SK-N-SH (cell line): ENCODE results near the gene ETV6. TPM values are rescaled to one million over a fixed set of nuclear protein-coding genes. Genes with fewer than 3 reads are reported as not detected.

Source experiments
- CTCF ChIA-PET: fragments of 300-600, 350-600 bp; formaldehyde crosslinking; extraction: SDS; loops from one replicate; lab custom pipeline; 2021; lab: Yijun Ruan, JAX
- POLR2A ChIA-PET: fragments of 350-600 bp; sonication (Branson Sonifier 250); formaldehyde crosslinking; extraction: SDS; loops from one replicate; lab custom pipeline; 2020; ENCODE audit warnings: antibody characterized with exemption, inconsistent platforms; lab: Yijun Ruan, JAX
- DNase-seq: peaks from one replicate; pipeline ENCODE4 v3.0.0; 2012
- H2AFZ ChIP-seq: fragments of 200-600 bp; sonication (generic); 2 replicates; pipeline ENCODE4 v1.8.1; 2016; ENCODE audit warnings: antibody characterized with exemption, mild to moderate bottlenecking, low read depth
- H3F3A ChIP-seq: fragments of 200-600 bp; sonication (generic); replicated peaks from 2 replicates; pipeline ENCODE3; 2016; ENCODE audit warnings: antibody characterized with exemption, mild to moderate bottlenecking; ENCODE audit not compliant: insufficient read depth
- H3K27ac ChIP-seq, 2 experiments: fragments of 200-500 bp in 1 of 2; fragments of 200-600 bp in 1 of 2; sonication (Bioruptor generic) in 1 of 2; sonication (generic), shearing (Covaris generic) in 1 of 2; 2 replicates each; pipeline versions ENCODE4 v1.5.1 to v1.6.1; 2014 to 2016; ENCODE audit warnings: low read depth in 2 of 2, inconsistent platforms in 1 of 2, low read length in 1 of 2, mild to moderate bottlenecking in 1 of 2, mixed read lengths in 1 of 2
- H3K27me3 ChIP-seq: fragments of 200-600 bp; sonication (generic), shearing (Covaris generic); 2 replicates; pipeline ENCODE4 v1.6.1; 2016; ENCODE audit warnings: mixed run types; ENCODE audit not compliant: insufficient read depth
- H3K36me3 ChIP-seq, 2 experiments: fragments of 200-500 bp in 1 of 2; fragments of 200-600 bp in 1 of 2; sonication (Bioruptor generic) in 1 of 2; sonication (generic) in 1 of 2; replicated peaks in 1 of 2; 2 replicates each; pipeline versions ENCODE3 to v1.5.1; 2014 to 2016; ENCODE audit warnings: low read length in 1 of 2, mild to moderate bottlenecking in 1 of 2; ENCODE audit not compliant: insufficient read depth in 2 of 2, control insufficient read depth in 1 of 2
- H3K4me1 ChIP-seq, 2 experiments: fragments of 200-500 bp in 1 of 2; fragments of 200-600 bp in 1 of 2; sonication (Bioruptor generic) in 1 of 2; sonication (generic), shearing (Covaris generic) in 1 of 2; 2 replicates each; pipeline versions ENCODE4 v1.5.1 to v1.6.1; 2014 to 2016; ENCODE audit warnings: low read depth in 1 of 2, low read length in 1 of 2, mixed run types in 1 of 2; ENCODE audit not compliant: insufficient read depth in 2 of 2, control insufficient read depth in 1 of 2
- H3K4me2 ChIP-seq: fragments of 200-600 bp; sonication (generic), shearing (Covaris generic); 2 replicates; pipeline ENCODE4 v1.6.1; 2017; ENCODE audit warnings: mixed run types
- H3K4me3 ChIP-seq, 2 experiments: fragments of 200-500 bp in 1 of 2; fragments of 200-600 bp in 1 of 2; sonication (Bioruptor generic) in 1 of 2; sonication (generic), shearing (Covaris generic) in 1 of 2; 2 replicates each; pipeline versions ENCODE4 v1.5.1 to v1.8.1; 2014 to 2016; ENCODE audit warnings: low read depth in 2 of 2, inconsistent platforms in 1 of 2, low read length in 1 of 2, mild to moderate bottlenecking in 1 of 2, mixed read lengths in 1 of 2, moderate library complexity in 1 of 2
- H3K79me2 ChIP-seq: fragments of 200-600 bp; sonication (generic); 2 replicates; pipeline ENCODE4 v1.8.1; 2017; ENCODE audit warnings: mild to moderate bottlenecking; ENCODE audit not compliant: insufficient read depth
- H3K9ac ChIP-seq: fragments of 200-600 bp; sonication (generic); 2 replicates; pipeline ENCODE4 v1.6.1; 2017; ENCODE audit warnings: mixed run types
- H3K9me2 ChIP-seq: fragments of 200-600 bp; sonication (generic); 2 replicates; pipeline ENCODE4 v1.6.1; 2017; ENCODE audit warnings: mixed run types
- H3K9me3 ChIP-seq: fragments of 200-600 bp; sonication (generic); 2 replicates; pipeline ENCODE4 v1.6.1; 2017; ENCODE audit warnings: mixed run types, mild to moderate bottlenecking, moderate library complexity
- H4K20me1 ChIP-seq: fragments of 200-600 bp; sonication (generic); 2 replicates; pipeline ENCODE4 v1.6.1; 2017; ENCODE audit warnings: mild to moderate bottlenecking, mixed run types; ENCODE audit not compliant: insufficient read depth
- CHD2 ChIP-seq: fragments of 150-350 bp; IDR thresholded peaks from 2 replicates; pipeline ENCODE4 v1.6.1; 2018; ENCODE audit warnings: low read length; ENCODE audit not compliant: partially characterized antibody
- GABPA ChIP-seq: IDR thresholded peaks from 2 replicates; pipeline ENCODE4 v1.4.0; 2012; ENCODE audit warnings: low read depth, mild to moderate bottlenecking
- JUND ChIP-seq: IDR thresholded peaks from 2 replicates; pipeline ENCODE4 v1.4.0; 2012
- NRF1 ChIP-seq: IDR thresholded peaks from 2 replicates; pipeline ENCODE4 v1.6.1; 2012; ENCODE audit warnings: low read depth, mild to moderate bottlenecking, low read length
- POLR2AphosphoS5 ChIP-seq: IDR thresholded peaks from 2 replicates; pipeline ENCODE4 v1.6.1; 2012; ENCODE audit warnings: low read depth, low read length
- RCOR1 ChIP-seq: fragments of 150-350 bp; IDR thresholded peaks from 2 replicates; pipeline ENCODE4 v1.6.1; 2017; ENCODE audit warnings: antibody characterized with exemption, low read length
- SIN3A ChIP-seq: IDR thresholded peaks from 2 replicates; pipeline ENCODE4 v1.6.1; 2012; ENCODE audit warnings: low read depth, mild to moderate bottlenecking, low read length, moderate library complexity, borderline replicate concordance
- TCF12 ChIP-seq: IDR thresholded peaks from 2 replicates; pipeline ENCODE4 v1.4.0; 2012
- WGBS: methylation state at CpG from one replicate; pipeline ENCODE4 v1.1.6; 2017; ENCODE audit warnings: low lambda C conversion rate; 5-methylcytosine and 5-hydroxymethylcytosine counted together
- polyA plus RNA-seq, 3 experiments: library from polyadenylated mRNA; depleted of rRNA; stranded (reverse); fragments of >200 nt; gene quantifications; 2 replicates each; pipeline ENCODE4 v1.2.3, GENCODE V29; 2012
- TF ChIP-seq, protein P1 (sequence below): fragments of 200-600 bp; sonication (generic); IDR thresholded peaks from 2 replicates; pipeline ENCODE4 v1.6.1; 2017; ENCODE audit warnings: antibody characterized with exemption, mild to moderate bottlenecking, moderate library complexity
- TF ChIP-seq, protein P2 (sequence below): IDR thresholded peaks from 2 replicates; pipeline ENCODE4 v1.6.1; 2012; ENCODE audit warnings: mild to moderate bottlenecking, low read depth, low read length, moderate library complexity
- TF ChIP-seq, protein P3 (sequence below): IDR thresholded peaks from 2 replicates; pipeline ENCODE4 v1.4.0; 2012; ENCODE audit warnings: low read depth, borderline replicate concordance

The ETV6 gene
- polyA plus RNA-seq, 1 of the 3 experiments (the other 2 are of a cell fraction), result 4.0 TPM

DNA sequence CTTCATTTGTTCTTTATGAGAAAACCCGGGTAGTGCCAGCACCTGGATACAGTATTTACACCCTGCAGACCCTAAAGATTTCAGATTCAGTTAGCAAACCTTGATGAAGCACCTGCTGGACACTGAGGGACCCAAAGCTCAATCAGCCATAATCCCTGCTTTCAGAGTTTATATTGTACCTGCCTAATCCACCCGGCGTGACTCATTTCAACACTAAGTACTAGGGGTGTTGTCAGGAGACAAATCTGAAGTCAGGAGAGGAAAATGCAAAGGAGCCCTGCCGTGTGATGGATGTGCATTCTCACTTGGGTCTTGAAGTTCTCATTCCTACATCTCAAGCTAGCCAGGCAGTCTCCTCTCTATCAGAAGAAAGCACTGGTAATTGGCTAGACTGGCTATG, 244.5 kb downstream of the ETV6 start:
- H3K4me2 ChIP-seq, result no peak overlapping the region
- no peaks in the 10 kb centered on the region for H3K79me2 ChIP-seq
- no peak overlapping the region for H2AFZ ChIP-seq
- no peak overlapping the region for H3K9ac ChIP-seq
- CTCF ChIA-PET, result interaction anchor here (1.3 kb wide), 1 partner anchor 313 kb away, joined by 4 read pairs; no protein-coding TSS in a partner anchor
- H3K27me3 ChIP-seq, result no peaks in the 10 kb centered on the region
- no peaks in the 10 kb centered on the region for H4K20me1 ChIP-seq
- H3K9me2 ChIP-seq, result no peaks in the 10 kb centered on the region
- H3K27ac ChIP-seq, result no peak overlapping the region
- peaks cover 0 to 8% of the 10 kb centered on the region in 2 experiments; a peak in 2 of 4 replicates for H3K4me1 ChIP-seq
- POLR2A ChIA-PET, result no interaction called here
- no peaks in the 10 kb centered on the region for H3K9me3 ChIP-seq
- no peak overlapping the region for H3K4me3 ChIP-seq
- peaks cover 16 to 35% of the 10 kb centered on the region in 2 experiments for H3K36me3 ChIP-seq
- H3F3A ChIP-seq, result no peaks in the 10 kb centered on the region
- 94% methylated on average over 4 of the region's 4 CpGs for WGBS
- DNase-seq, result no peak
- TF ChIP-seq, protein P1, sequence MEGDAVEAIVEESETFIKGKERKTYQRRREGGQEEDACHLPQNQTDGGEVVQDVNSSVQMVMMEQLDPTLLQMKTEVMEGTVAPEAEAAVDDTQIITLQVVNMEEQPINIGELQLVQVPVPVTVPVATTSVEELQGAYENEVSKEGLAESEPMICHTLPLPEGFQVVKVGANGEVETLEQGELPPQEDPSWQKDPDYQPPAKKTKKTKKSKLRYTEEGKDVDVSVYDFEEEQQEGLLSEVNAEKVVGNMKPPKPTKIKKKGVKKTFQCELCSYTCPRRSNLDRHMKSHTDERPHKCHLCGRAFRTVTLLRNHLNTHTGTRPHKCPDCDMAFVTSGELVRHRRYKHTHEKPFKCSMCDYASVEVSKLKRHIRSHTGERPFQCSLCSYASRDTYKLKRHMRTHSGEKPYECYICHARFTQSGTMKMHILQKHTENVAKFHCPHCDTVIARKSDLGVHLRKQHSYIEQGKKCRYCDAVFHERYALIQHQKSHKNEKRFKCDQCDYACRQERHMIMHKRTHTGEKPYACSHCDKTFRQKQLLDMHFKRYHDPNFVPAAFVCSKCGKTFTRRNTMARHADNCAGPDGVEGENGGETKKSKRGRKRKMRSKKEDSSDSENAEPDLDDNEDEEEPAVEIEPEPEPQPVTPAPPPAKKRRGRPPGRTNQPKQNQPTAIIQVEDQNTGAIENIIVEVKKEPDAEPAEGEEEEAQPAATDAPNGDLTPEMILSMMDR, result no peak
- TF ChIP-seq JUND (no peak), SIN3A (no peak), GABPA (no peak), RCOR1 (no peak), TCF12 (no peak), NRF1 (no peak), POLR2AphosphoS5 (no peak), CHD2 (no peak)
- TF ChIP-seq, protein P2, sequence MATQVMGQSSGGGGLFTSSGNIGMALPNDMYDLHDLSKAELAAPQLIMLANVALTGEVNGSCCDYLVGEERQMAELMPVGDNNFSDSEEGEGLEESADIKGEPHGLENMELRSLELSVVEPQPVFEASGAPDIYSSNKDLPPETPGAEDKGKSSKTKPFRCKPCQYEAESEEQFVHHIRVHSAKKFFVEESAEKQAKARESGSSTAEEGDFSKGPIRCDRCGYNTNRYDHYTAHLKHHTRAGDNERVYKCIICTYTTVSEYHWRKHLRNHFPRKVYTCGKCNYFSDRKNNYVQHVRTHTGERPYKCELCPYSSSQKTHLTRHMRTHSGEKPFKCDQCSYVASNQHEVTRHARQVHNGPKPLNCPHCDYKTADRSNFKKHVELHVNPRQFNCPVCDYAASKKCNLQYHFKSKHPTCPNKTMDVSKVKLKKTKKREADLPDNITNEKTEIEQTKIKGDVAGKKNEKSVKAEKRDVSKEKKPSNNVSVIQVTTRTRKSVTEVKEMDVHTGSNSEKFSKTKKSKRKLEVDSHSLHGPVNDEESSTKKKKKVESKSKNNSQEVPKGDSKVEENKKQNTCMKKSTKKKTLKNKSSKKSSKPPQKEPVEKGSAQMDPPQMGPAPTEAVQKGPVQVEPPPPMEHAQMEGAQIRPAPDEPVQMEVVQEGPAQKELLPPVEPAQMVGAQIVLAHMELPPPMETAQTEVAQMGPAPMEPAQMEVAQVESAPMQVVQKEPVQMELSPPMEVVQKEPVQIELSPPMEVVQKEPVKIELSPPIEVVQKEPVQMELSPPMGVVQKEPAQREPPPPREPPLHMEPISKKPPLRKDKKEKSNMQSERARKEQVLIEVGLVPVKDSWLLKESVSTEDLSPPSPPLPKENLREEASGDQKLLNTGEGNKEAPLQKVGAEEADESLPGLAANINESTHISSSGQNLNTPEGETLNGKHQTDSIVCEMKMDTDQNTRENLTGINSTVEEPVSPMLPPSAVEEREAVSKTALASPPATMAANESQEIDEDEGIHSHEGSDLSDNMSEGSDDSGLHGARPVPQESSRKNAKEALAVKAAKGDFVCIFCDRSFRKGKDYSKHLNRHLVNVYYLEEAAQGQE, result no peak
- TF ChIP-seq, protein P3, sequence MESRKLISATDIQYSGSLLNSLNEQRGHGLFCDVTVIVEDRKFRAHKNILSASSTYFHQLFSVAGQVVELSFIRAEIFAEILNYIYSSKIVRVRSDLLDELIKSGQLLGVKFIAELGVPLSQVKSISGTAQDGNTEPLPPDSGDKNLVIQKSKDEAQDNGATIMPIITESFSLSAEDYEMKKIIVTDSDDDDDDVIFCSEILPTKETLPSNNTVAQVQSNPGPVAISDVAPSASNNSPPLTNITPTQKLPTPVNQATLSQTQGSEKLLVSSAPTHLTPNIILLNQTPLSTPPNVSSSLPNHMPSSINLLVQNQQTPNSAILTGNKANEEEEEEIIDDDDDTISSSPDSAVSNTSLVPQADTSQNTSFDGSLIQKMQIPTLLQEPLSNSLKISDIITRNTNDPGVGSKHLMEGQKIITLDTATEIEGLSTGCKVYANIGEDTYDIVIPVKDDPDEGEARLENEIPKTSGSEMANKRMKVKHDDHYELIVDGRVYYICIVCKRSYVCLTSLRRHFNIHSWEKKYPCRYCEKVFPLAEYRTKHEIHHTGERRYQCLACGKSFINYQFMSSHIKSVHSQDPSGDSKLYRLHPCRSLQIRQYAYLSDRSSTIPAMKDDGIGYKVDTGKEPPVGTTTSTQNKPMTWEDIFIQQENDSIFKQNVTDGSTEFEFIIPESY, result no peak
